WI38 (cell line): ENCODE data around the gene PSMA7.

Experiments used
- H3K4me3 ChIP-seq: 2 replicates; pipeline ENCODE4 v1.5.1; 2011; ENCODE audit warnings: low read depth, mild to moderate bottlenecking, control low read depth, low read length
- CTCF ChIP-seq: IDR thresholded peaks from 2 replicates; pipeline ENCODE4 v1.5.1; 2012; ENCODE audit warnings: low read depth, mild to moderate bottlenecking, control low read depth, low read length

The PSMA7 gene

GRCh38 chr20:62143081-62143956 lies at the start of gene PSMA7, which contains the start of gene SS18L1:
PSMA7 (minus strand) TSS chr20:62143394; CDS start chr20:62143303, 91 bp downstream.
SS18L1 (plus strand) TSS chr20:62143769; CDS start chr20:62143821, 52 bp downstream.
- peak within 1 kb of the TSS; percentile 80 for H3K4me3 ChIP-seq
- TF ChIP-seq CTCF = no peak

GRCh38 chr20:62192635-62193034 lies 49.4 kb upstream of the PSMA7 start:
- H3K4me3 ChIP-seq = no peak overlapping the region
- no peak for TF ChIP-seq CTCF

GRCh38 chr20:62191781-62192559 lies 48.8 kb upstream of the PSMA7 start:
- no peak for TF ChIP-seq CTCF
- H3K4me3 ChIP-seq = no peak overlapping the region

GRCh38 chr20:62190639-62191411 lies 47.6 kb upstream of the PSMA7 start:
- H3K4me3 ChIP-seq = no peak overlapping the region
- TF ChIP-seq CTCF = no peak

GRCh38 chr20:62186887-62187866 lies 44.0 kb upstream of the PSMA7 start:
- no peak overlapping the region for H3K4me3 ChIP-seq
- no peak for TF ChIP-seq CTCF

GRCh38 chr20:62186096-62186426 lies 42.9 kb upstream of the PSMA7 start:
- no peak overlapping the region for H3K4me3 ChIP-seq
- TF ChIP-seq CTCF = no peak
